Stimulated activated naive CD4-positive, alpha-beta T cell (primary cell): Measurements from ENCODE around the gene PACRG.

Experiments used
- DNase-seq, 6 experiments: peaks; one replicate each; lab custom pipeline; 2025; lab: John Stamatoyannopoulos, UW

PACRG gene

GRCh38 chr6:163288066-163288465 is 560.3 kb downstream of the PACRG start:
- no peak for DNase-seq

- DNase-seq = no peak
Measured at GRCh38 chr6:163288915-163289314, 561.1 kb downstream of the PACRG start.

GRCh38 chr6:163289447-163289846 is 561.7 kb downstream of the PACRG start:
- DNase-seq = no peak

GRCh38 chr6:163290545-163291274 is 562.9 kb downstream of the PACRG start:
- DNase-seq = no peak

- DNase-seq = no peak
Measured at GRCh38 chr6:163291622-163292021, 563.8 kb downstream of the PACRG start.

- DNase-seq = no peak
Measured at GRCh38 chr6:163293286-163293685, 565.5 kb downstream of the PACRG start.

- DNase-seq = no peak
Measured at GRCh38 chr6:163294734-163295133, 567.0 kb downstream of the PACRG start.

GRCh38 chr6:163296835-163297519 is 569.2 kb downstream of the PACRG start:
- no peak for DNase-seq

GRCh38 chr6:163298079-163298830 is 570.5 kb downstream of the PACRG start:
- no peak for DNase-seq

GRCh38 chr6:163300838-163301237 is 573.1 kb downstream of the PACRG start:
- no peak for DNase-seq

- no peak for DNase-seq
Measured at GRCh38 chr6:163301726-163302635, 574.2 kb downstream of the PACRG start.

- DNase-seq = no peak
Measured at GRCh38 chr6:163302747-163303146, 575.0 kb downstream of the PACRG start.

GRCh38 chr6:163306000-163306399 is 578.2 kb downstream of the PACRG start:
- no peak for DNase-seq

GRCh38 chr6:163308629-163309440 is 581.1 kb downstream of the PACRG start:
- DNase-seq = no peak

GRCh38 chr6:163309491-163310026 is 581.8 kb downstream of the PACRG start:
- DNase-seq = no peak

- DNase-seq = no peak
Measured at GRCh38 chr6:163310096-163310972, 582.6 kb downstream of the PACRG start.

GRCh38 chr6:163310973-163311383 is 583.2 kb downstream of the PACRG start:
- DNase-seq = no peak

GRCh38 chr6:163311830-163312229 is 584.1 kb downstream of the PACRG start:
- no peak for DNase-seq

- no peak for DNase-seq
Measured at GRCh38 chr6:163313566-163313965, 585.8 kb downstream of the PACRG start.

GRCh38 chr6:163313981-163314380 is 586.2 kb downstream of the PACRG start:
- DNase-seq = no peak
